OCI-LY1 (cell line): Measurements from ENCODE around the gene SAE1.

Experiments used
- CTCF ChIP-seq: fragments of 200-600 bp; sonication (generic), shearing (Covaris generic); IDR thresholded peaks from 2 replicates; pipeline ENCODE4 v1.5.1; 2017; ENCODE audit warnings: mild to moderate bottlenecking, antibody characterized with exemption, low read length, moderate library complexity, mixed read lengths
- EZH2 ChIP-seq: fragments of 200-600 bp; sonication (generic), shearing (Covaris generic); IDR thresholded peaks from 2 replicates; pipeline ENCODE4 v1.8.0; 2017; ENCODE audit warnings: borderline replicate concordance, mixed run types, mild to moderate bottlenecking, antibody characterized with exemption, low read length, moderate library complexity, mixed read lengths

GRCh38 chr19:47095476-47096099 lies 35.0 kb upstream of the SAE1 start:
- TF ChIP-seq CTCF (no peak), EZH2 (no peak)
